Measurements from ENCODE around the gene YPEL2. TPM values are rescaled to one million over a fixed set of nuclear protein-coding genes. Genes with fewer than 3 reads are reported as not detected.

Gene YPEL2
- total RNA-seq, 1 experiment from 2014 or later, result 0.98 TPM

DNA sequence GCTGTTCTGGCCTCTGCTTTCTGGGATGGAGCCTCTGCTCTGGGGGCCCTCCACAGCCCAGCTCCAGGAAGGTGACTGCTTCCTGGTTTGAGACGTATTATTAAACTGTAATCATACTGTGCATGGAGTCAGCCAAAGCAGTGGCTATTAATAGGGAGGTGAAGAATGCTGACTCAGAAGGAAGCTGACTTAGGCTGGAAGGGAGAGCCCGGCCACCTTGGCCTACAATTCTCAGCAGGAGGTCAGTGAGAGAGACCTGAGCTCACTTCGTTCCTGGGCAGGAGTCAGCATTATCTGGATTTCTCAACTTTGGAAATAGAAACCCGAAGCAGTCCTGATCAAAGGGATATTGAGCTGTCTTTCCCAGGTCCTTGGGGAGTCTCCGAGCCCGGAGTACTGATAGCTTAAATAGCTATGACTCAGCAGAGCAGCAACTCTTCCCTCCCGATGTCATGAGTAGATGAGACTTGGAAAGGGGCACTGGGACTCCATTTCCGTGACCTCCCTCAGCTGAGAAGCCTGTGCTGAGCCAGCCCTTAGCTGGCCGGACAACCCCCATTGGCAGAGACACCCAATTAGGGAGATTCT is 91.8 kb downstream of the YPEL2 start:
- Histone ChIP-seq H3K4me2 (ENCODE audit: insufficient read depth, insufficient read length, low read length) (no peak overlapping the region), H3T11ph (ENCODE audit: low read length) (no peak overlapping the region), H4K5ac (ENCODE audit: insufficient read length, low read depth, low read length) (no peak overlapping the region), H3K23me2 (ENCODE audit: insufficient read length, low read depth, low read length, poor library complexity, severe bottlenecking) (no peaks in the 10 kb centered on the region), H4K8ac (replicated peaks; ENCODE audit: insufficient read length, low read depth, low read length) (no peak overlapping the region), H3K4me1 (ENCODE audit: insufficient read depth, low read length) (no peaks in the 10 kb centered on the region; the same call in 1 of the 2 replicates), H2BK120ac (ENCODE audit: low read depth, low read length, poor library complexity, severe bottlenecking) (no peak overlapping the region), H3K23ac (ENCODE audit: insufficient read length, low read depth, low read length) (no peak overlapping the region), H3K14ac (ENCODE audit: insufficient read depth, low read length) (no peak overlapping the region), H3K56ac (ENCODE audit: insufficient read length, low read depth, low read length) (no peak overlapping the region), H3K27ac (ENCODE audit: insufficient read length, low read depth, low read length) (no peak overlapping the region), H3K18ac (ENCODE audit: insufficient read length, low read depth, low read length) (no peak overlapping the region), H4K91ac (ENCODE audit: insufficient read length, low read depth, low read length) (no peak overlapping the region), H4K20me1 (ENCODE audit: control insufficient read depth, insufficient read depth, insufficient read length) (no peaks in the 10 kb centered on the region), H3K79me2 (ENCODE audit: insufficient read depth, low read length) (no peaks in the 10 kb centered on the region), H2AFZ (ENCODE audit: low read length) (no peak overlapping the region), H3K79me1 (ENCODE audit: insufficient read depth, low read depth, low read length, poor library complexity, severe bottlenecking) (no peaks in the 10 kb centered on the region), H2BK12ac (ENCODE audit: insufficient read length, low read depth, low read length) (no peak overlapping the region), H3K4ac (ENCODE audit: low read depth, low read length) (no peak overlapping the region), H2BK15ac (ENCODE audit: low read depth, low read length) (no peak overlapping the region), H2AK5ac (ENCODE audit: insufficient read length, low read length) (no peak overlapping the region), H2BK5ac (ENCODE audit: insufficient read length, low read length) (no peak overlapping the region), H3K27me3 (ENCODE audit: insufficient read depth, low read length) (no peaks in the 10 kb centered on the region), H2BK20ac (ENCODE audit: low read depth, low read length, poor library complexity, severe bottlenecking) (no peak overlapping the region), H3K9ac (ENCODE audit: extremely low read depth, insufficient read length, low read length) (no peak overlapping the region), H3K9me3 (ENCODE audit: control insufficient read depth, low read depth, low read length) (no peaks in the 10 kb centered on the region)
- Mint-ChIP-seq H3K9me3 (no peaks in the 10 kb centered on the region), H3K4me1 (peaks cover 15 to 20% of the 10 kb centered on the region in 2 experiments; a peak in 3 of 4 replicates), H3K4me3 (no peak overlapping the region), H3K36me3 (ENCODE audit: insufficient read depth in 1 of 3, low read depth in 3 of 3) (no peaks in the 10 kb centered on the region), H3K27me3 (ENCODE audit: low read depth) (no peaks in the 10 kb centered on the region), H3K27ac (peak overlapping the region in 1 of 3 experiments; percentile 21; a peak in 1 of 7 replicates)
- no peak for DNase-seq
- TF ChIP-seq, protein P1, sequence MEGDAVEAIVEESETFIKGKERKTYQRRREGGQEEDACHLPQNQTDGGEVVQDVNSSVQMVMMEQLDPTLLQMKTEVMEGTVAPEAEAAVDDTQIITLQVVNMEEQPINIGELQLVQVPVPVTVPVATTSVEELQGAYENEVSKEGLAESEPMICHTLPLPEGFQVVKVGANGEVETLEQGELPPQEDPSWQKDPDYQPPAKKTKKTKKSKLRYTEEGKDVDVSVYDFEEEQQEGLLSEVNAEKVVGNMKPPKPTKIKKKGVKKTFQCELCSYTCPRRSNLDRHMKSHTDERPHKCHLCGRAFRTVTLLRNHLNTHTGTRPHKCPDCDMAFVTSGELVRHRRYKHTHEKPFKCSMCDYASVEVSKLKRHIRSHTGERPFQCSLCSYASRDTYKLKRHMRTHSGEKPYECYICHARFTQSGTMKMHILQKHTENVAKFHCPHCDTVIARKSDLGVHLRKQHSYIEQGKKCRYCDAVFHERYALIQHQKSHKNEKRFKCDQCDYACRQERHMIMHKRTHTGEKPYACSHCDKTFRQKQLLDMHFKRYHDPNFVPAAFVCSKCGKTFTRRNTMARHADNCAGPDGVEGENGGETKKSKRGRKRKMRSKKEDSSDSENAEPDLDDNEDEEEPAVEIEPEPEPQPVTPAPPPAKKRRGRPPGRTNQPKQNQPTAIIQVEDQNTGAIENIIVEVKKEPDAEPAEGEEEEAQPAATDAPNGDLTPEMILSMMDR (conservative IDR thresholded peaks at IDR 0.05), result no peak
- no CpG with 5 or more reads among the region's 9 CpGs for WGBS (ENCODE audit: extremely low coverage, insufficient read length, low lambda C conversion rate)
